Stimulated activated CD8-positive, alpha-beta memory T cell treated with anti-CD3 and anti-CD28 coated beads, Interleukin-4, amount 100 ng/mL, for 1 hour (primary cell): ENCODE measurements around the gene CD244.
"Not testable (repeated sequence)": the region's sequence is repeated elsewhere in the genome, so short reads cannot be mapped to it uniquely, and the experiment has no call there.

Experiments
- DNase-seq, 2 donors: peaks; one replicate each; pipeline ENCODE4 v3.0.0-alpha.2; 2020; ENCODE audit warnings: low read depth in 2 of 2, low spot score in 1 of 2

The CD244 gene

DNA sequence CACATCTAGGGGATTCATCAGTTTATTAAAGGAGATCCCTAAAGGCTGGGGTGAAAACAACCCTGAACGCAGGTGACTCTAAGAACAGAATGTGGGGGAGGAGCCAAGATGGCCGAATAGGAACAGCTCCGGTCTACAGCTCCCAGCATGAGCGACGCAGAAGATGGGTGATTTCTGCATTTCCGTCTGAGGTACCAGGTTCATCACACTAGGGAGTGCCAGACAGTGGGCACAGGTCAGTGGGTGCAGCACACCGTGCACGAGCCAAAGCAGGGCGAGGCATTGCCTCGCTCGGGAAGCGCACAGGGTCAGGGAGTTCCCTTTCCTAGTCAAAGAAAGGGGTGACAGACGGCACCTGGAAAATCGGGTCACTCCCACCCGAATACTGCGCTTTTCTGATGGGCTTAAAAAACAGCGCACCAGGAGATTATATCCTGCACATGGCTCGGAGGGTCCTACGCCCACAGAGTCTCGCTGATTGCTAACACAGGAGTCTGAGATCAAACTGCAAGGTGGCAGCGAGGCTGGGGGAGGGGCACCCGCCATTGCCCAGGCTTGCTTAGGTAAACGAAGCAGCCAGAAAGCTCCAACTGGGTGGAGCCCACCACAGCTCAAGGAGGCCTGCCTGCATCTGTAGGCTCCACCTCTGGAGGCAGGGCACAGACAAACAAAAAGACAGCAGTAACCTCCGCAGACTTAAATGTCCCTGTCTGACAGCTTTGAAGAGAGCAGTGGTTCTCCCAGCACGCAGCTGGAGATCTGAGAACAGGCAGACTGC, 79.5 kb downstream of the CD244 start:
- DNase-seq = not testable (repeated sequence)

DNA sequence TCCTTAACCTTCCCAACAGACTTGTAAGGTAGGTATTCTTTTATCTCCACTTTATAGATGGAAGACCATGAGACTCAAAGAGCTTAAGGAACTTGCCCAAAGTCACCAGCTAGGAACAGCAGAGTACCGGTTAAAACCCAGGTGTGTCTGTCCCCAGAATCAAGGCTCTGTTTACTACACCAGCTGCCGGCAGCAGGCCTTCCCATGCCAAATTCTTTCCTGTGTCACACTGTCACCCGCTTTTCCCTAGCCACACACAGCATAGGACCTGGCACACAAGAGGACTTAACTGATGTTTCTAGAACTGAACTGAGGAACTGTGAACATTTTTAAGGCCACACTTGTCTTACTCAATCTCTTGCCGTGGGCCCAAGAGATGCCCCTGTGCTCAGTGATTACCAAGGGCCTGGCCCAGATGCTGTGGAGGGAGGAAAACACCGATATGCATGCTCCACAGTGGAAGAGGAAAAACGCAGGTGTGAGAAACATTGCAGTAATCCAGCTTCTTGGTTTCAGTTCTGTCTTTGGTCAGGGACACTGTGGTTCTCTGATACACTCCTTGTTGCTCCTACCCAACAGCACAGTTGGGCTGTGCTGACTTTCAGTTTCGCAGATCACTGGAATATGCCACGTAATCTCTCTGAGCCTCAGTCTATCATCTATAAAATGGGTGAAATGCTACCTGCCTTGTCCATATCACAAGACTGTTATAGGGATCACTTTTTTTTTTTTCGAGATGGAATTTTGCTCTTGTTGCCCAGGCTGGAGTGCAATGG, 80.6 kb downstream of the CD244 start:
- no peak for DNase-seq

DNA sequence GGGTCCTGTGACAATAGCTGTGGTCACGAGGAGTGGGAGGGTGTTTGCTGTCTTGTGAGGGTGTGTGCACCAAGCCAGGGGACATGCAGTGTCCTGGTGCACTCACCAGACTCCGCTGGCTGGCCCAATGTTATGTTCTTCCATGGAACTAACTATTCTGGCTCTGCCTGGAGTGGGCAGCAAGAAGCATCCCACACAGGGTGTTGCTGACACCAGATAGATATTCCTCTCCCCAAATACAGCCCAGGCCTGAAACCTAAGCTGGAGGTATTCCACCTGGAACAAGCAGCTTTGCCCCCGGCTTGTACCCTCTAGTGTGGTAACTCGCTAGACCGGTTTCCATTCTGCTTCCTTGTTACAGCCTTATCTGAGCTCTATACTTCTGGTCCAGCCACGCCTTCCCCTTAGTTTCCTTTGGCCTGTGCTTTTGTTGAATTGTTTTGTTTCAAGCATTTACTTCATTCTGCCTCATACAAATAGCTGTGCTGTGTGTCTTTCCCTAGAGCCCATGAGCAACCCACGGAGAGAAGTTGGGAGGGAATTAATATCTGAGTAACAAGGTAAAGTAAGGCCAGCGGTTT, 81.4 kb downstream of the CD244 start:
- no peak for DNase-seq

DNA sequence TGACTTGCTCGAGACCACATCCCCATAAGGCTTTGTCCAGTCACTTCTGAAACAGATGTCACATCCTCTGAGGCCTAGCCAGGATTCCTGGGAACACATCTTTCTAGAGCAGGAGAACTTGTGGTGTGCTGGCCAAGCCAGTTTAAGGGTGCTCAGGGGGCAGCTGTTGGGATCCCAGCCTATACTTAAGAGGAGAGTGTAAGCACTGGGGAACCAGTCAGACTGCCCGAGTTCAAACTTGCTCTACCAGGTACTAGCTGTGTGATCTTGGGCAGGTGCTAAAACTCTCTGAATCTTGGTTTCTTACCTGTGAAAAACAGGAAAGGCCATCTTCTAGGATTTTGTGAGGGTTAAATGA, 82.3 kb downstream of the CD244 start:
- DNase-seq = no peak
